Activated CD4-positive, alpha-beta T cell treated with anti-CD3 and anti-CD28 coated beads for 4 hours (primary cell): Measurements from ENCODE around the gene RFX3.
"Not testable (repeated sequence)": the region's sequence is repeated elsewhere in the genome, so short reads cannot be mapped to it uniquely, and the experiment has no call there.

Experiments
- DNase-seq, 2 donors: peaks; one replicate each; pipeline ENCODE4 v3.0.0-alpha.2; 2020

The RFX3 gene

GRCh38 chr9:3342159-3342777 lies 183.5 kb downstream of the RFX3 start:
- no peak for DNase-seq

GRCh38 chr9:3337515-3338225 lies 188.1 kb downstream of the RFX3 start:
- no peak for DNase-seq

GRCh38 chr9:3336951-3337350 lies 188.8 kb downstream of the RFX3 start:
- no peak for DNase-seq

- no peak for DNase-seq
Observed at GRCh38 chr9:3332802-3333201, 193.0 kb downstream of the RFX3 start.

GRCh38 chr9:3331801-3332200 lies 194.0 kb downstream of the RFX3 start:
- DNase-seq: no peak

- DNase-seq: no peak
Observed at GRCh38 chr9:3330792-3331420, 194.9 kb downstream of the RFX3 start.

GRCh38 chr9:3329361-3329760 lies 196.4 kb downstream of the RFX3 start:
- no peak for DNase-seq

GRCh38 chr9:3323714-3324113 lies 202.1 kb downstream of the RFX3 start:
- DNase-seq: no peak

- no peak for DNase-seq
Observed at GRCh38 chr9:3321186-3321585, 204.6 kb downstream of the RFX3 start.

- not testable (repeated sequence) for DNase-seq
Observed at GRCh38 chr9:3312595-3312994, 213.2 kb downstream of the RFX3 start.

- DNase-seq: no peak
Observed at GRCh38 chr9:3308609-3309008, 217.2 kb downstream of the RFX3 start.

- DNase-seq: not testable (repeated sequence)
Observed at GRCh38 chr9:3304388-3304787, 221.4 kb downstream of the RFX3 start.

- no peak for DNase-seq
Observed at GRCh38 chr9:3299872-3300271, 225.9 kb downstream of the RFX3 start.

- DNase-seq: no peak
Observed at GRCh38 chr9:3296536-3296935, 229.3 kb downstream of the RFX3 start.

- DNase-seq: no peak
Observed at GRCh38 chr9:3292311-3292710, 233.5 kb downstream of the RFX3 start.

- no peak for DNase-seq
Observed at GRCh38 chr9:3290231-3290840, 235.5 kb downstream of the RFX3 start.

- DNase-seq: no peak
Observed at GRCh38 chr9:3288686-3289085, 237.1 kb downstream of the RFX3 start.

- no peak for DNase-seq
Observed at GRCh38 chr9:3285365-3286161, 240.2 kb downstream of the RFX3 start.

- DNase-seq: no peak
Observed at GRCh38 chr9:3282365-3282764, 243.4 kb downstream of the RFX3 start.

- no peak for DNase-seq
Observed at GRCh38 chr9:3281399-3281798, 244.4 kb downstream of the RFX3 start.

GRCh38 chr9:3277200-3277599 lies 248.6 kb downstream of the RFX3 start:
- DNase-seq: no peak

GRCh38 chr9:3271581-3271980 lies 254.2 kb downstream of the RFX3 start:
- DNase-seq: no peak

GRCh38 chr9:3271157-3271556 lies 254.6 kb downstream of the RFX3 start:
- no peak for DNase-seq
